Lung (tissue), 12 donors: ENCODE measurements around the gene VPS13D. TPM values are rescaled to one million over a fixed set of nuclear protein-coding genes. Genes with fewer than 3 reads are reported as not detected.

Experiments used
- ATAC-seq: fragments of 200-7000 bp; cut with Tn5 transposase; one replicate; pipeline ENCODE4 v1.9.1; 2020; ENCODE audit warnings: moderate number of reproducible peaks; ENCODE audit not compliant: insufficient read depth, low FRiP score
- DNase-seq, 3 donors: peaks; one replicate each; pipeline ENCODE4 v3.0.0-alpha.2; 2013 to 2017
- H3K27ac ChIP-seq, 2 donors: one replicate each; pipeline ENCODE4 v1.5.1; 2013; ENCODE audit warnings: mild to moderate bottlenecking in 2 of 2, moderate library complexity in 2 of 2, control low read depth in 1 of 2, inconsistent platforms in 1 of 2, low read depth in 1 of 2, low read length in 1 of 2
- H3K27me3 ChIP-seq, 3 donors: one replicate each; pipeline ENCODE4 v1.5.1; 2013; ENCODE audit warnings: low read length in 2 of 3; ENCODE audit not compliant: control insufficient read depth in 3 of 3, insufficient read depth in 3 of 3
- H3K36me3 ChIP-seq, 4 donors: one replicate each; pipeline ENCODE4 v1.5.1; 2013; ENCODE audit warnings: low read length in 4 of 4, mild to moderate bottlenecking in 1 of 4, moderate library complexity in 1 of 4; ENCODE audit not compliant: control insufficient read depth in 4 of 4, insufficient read depth in 4 of 4
- H3K4me1 ChIP-seq, 5 donors: one replicate each; pipeline ENCODE4 v1.5.1; 2013; ENCODE audit warnings: low read length in 5 of 5, mild to moderate bottlenecking in 2 of 5, moderate library complexity in 1 of 5; ENCODE audit not compliant: control insufficient read depth in 5 of 5, insufficient read depth in 5 of 5
- H3K4me3 ChIP-seq: one replicate; pipeline ENCODE4 v1.5.1; 2013; ENCODE audit warnings: mild to moderate bottlenecking, control low read depth, moderate library complexity
- H3K9ac ChIP-seq, 2 donors: one replicate each; pipeline ENCODE4 v1.5.1; 2013; ENCODE audit warnings: low read length in 2 of 2, control low read depth in 1 of 2; ENCODE audit not compliant: insufficient read depth in 1 of 2
- H3K9me3 ChIP-seq, 4 donors: one replicate each; pipeline ENCODE4 v1.5.1; 2013; ENCODE audit warnings: low read length in 3 of 4, mild to moderate bottlenecking in 1 of 4, moderate library complexity in 1 of 4; ENCODE audit not compliant: control insufficient read depth in 4 of 4, insufficient read depth in 3 of 4
- WGBS, 2 donors: extraction: QIAGEN DNeasy Blood & Tissue Kit; methylation state at CpG; one replicate each; pipeline ENCODE4 v1.1.7; 2013; 5-methylcytosine and 5-hydroxymethylcytosine counted together
- polyA plus RNA-seq, 2 donors: library from polyadenylated mRNA; stranded (reverse); fragments of 200-250 nt; gene quantifications; one replicate each; pipeline ENCODE4 v1.2.1, GENCODE V29; 2013
- total RNA-seq, 2 donors: library from RNA; depleted of rRNA in 1 of 2; stranded (reverse); fragments of >200 nt in 1 of 2; gene quantifications; one replicate each; pipeline ENCODE4 v1.2.1, GENCODE V29; 2014 to 2021
- TF ChIP-seq, protein P1 (sequence below): IDR thresholded peaks from 2 replicates; pipeline ENCODE4 v1.5.1; 2012; ENCODE audit warnings: mild to moderate bottlenecking; ENCODE audit errors: control extremely low read depth, extremely low read depth
- donor health status: control.
- donor health status: control.
- donor health status: Bipolar disorder and iron deficiency.
- donor health status: healthy.
- donor health status: DM: yes; HTN: yes; CAD: no.

Gene VPS13D
- total and polyA plus RNA-seq, 4 donors = 18.4 to 76.0 (median 37.5) TPM

DNA sequence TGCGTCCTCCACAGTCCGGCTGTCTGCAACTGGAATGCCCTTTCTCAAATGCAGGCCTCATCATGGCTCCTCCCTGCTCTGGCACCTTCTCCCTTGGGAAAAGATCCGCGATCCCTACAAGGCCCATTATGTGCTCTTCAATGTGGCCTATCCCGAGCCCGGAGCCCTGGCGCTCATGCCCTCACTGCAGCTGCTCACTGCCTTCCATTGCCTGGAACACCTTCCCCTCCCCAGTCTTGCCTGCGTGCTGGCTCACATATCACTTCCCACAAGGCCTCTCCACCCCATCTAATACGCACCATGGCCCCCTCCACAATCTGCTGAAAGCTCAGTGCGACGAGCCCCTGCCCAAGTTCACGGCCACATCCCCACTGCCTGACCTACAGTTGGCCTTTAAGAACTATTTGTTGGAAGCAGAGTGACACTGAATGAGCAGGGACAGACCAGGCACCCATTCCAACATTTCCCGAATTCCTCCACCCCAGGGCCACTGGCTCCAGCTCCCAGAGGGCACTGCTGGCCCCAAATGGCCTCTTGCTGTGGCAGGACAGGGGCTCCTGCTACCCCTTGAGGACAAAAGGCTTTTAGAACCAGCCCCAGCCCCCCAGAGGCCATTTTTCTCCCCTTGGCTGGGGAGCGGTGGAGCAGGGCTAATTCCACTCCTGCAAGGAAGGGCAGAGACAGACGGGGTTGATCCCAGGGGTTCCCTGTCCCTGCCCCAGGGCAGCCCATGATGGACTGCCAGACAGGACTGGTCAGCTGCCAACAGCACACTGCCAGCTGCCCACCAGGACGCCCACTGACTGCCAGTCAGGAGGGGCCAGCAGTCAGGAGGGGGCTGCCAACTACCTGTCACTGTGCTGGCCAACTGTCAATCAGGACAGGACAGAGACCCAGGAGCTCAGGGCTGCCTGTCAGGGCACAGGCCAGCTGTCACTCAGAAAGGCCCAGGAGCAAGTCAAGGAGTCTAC is 323.4 kb downstream of the VPS13D start:
- Histone ChIP-seq H3K36me3 (no peaks in the 10 kb centered on the region), H3K27ac (peak overlapping the region; percentile 43 to 68), H3K27me3 (no peaks in the 10 kb centered on the region), H3K4me3 (no peak overlapping the region), H3K9ac (no peak overlapping the region), H3K4me1 (peaks cover 3 to 40% (median 15%) of the 10 kb centered on the region in 5 donors), H3K9me3 (no peaks in the 10 kb centered on the region)
- no peak for ATAC-seq
- peak; percentile 49 to 51 (median 50) for DNase-seq
- 80 to 89% methylated on average over 16 of the region's 16 CpGs for WGBS, 2 donors
- TF ChIP-seq, protein P1, sequence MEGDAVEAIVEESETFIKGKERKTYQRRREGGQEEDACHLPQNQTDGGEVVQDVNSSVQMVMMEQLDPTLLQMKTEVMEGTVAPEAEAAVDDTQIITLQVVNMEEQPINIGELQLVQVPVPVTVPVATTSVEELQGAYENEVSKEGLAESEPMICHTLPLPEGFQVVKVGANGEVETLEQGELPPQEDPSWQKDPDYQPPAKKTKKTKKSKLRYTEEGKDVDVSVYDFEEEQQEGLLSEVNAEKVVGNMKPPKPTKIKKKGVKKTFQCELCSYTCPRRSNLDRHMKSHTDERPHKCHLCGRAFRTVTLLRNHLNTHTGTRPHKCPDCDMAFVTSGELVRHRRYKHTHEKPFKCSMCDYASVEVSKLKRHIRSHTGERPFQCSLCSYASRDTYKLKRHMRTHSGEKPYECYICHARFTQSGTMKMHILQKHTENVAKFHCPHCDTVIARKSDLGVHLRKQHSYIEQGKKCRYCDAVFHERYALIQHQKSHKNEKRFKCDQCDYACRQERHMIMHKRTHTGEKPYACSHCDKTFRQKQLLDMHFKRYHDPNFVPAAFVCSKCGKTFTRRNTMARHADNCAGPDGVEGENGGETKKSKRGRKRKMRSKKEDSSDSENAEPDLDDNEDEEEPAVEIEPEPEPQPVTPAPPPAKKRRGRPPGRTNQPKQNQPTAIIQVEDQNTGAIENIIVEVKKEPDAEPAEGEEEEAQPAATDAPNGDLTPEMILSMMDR = no peak

DNA sequence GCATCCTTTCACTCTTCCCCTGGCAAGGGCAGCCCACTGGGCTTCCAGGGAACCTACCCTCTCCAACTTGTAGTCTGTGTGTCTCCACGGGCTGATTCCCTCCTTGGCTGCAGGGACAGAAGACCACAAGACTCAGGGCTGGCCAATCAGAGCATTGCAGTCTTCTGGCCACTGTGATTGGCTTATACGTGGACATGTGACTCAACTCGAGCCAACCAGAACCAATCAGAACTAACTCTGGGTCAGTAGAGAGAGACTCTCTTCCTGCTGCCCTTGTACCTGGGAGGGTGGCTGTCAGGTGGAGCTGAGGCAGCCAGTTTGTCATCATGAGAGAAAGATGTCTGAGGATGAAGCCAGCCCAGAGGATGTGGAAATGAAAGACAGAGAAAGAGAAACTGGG is 324.1 kb downstream of the VPS13D start:
- Histone ChIP-seq H3K36me3 (no peaks in the 10 kb centered on the region), H3K27me3 (no peaks in the 10 kb centered on the region), H3K4me1 (peaks cover 3 to 37% (median 14%) of the 10 kb centered on the region in 5 donors), H3K9me3 (no peaks in the 10 kb centered on the region), H3K4me3 (no peak overlapping the region), H3K9ac (no peak overlapping the region), H3K27ac (peak overlapping the region; percentile 43 to 68)
- 89 to 96% methylated on average over 3 of the region's 3 CpGs for WGBS, 2 donors
- DNase-seq (no peak), ATAC-seq (no peak)
- TF ChIP-seq, protein P1 = no peak

DNA sequence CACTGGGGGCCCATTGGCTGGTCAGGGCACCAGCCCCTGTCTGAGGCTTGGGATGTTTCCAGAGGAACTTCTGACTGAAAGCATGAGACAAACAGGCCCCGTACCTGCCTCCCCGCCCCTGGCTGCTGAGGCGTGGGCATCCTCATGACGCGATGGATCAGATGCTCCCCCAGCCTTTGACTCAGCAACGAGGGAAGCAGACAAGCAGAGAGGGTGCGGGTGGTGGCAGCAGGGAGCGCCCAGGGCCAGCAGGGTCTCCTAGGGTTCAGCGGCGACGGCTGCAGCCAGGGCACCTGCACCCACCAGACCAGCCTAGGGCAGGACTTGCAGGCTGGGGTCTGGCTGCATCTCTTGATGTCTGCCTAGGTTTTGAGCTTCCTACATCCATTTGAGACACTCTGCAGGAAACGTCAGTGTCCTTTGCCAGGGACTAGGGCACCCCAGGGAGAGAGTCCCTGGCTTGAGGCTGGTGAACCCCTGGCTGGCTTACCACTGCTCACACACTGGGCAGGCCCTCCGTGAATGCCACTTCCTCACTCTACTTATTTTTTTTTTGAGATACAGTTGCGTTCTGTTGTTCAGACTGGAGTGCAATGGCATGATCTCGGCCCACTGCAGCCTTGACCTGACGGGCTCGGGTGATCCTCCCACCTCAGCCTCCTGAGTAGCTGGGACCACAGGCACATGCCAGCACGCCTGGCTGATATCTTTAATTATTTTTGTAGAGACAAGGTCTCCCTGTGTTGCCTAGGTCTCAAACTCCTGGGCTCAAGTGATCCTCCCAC is 324.9 kb downstream of the VPS13D start:
- TF ChIP-seq, protein P1 = no peak
- no peak overlapping the region for H3K4me3 ChIP-seq
- H3K4me1 ChIP-seq = peaks cover 3 to 30% (median 8%) of the 10 kb centered on the region in 5 donors
- 93 to 94% methylated on average over 18 of the region's 18 CpGs for WGBS, 2 donors
- H3K9me3 ChIP-seq = no peaks in the 10 kb centered on the region
- no peak overlapping the region for H3K9ac ChIP-seq
- ATAC-seq (no peak), DNase-seq (no peak)
- no peaks in the 10 kb centered on the region for H3K36me3 ChIP-seq
- H3K27me3 ChIP-seq = no peaks in the 10 kb centered on the region
- H3K27ac ChIP-seq = no peak overlapping the region
